Astrocyte of the hippocampus (primary cell): ENCODE measurements around the gene MAN1C1.

ENCODE experiments used
- DNase-seq: peaks from one replicate; pipeline ENCODE4 v3.0.0; 2011; ENCODE audit warnings: low read depth, low spot score

Gene MAN1C1

DNA sequence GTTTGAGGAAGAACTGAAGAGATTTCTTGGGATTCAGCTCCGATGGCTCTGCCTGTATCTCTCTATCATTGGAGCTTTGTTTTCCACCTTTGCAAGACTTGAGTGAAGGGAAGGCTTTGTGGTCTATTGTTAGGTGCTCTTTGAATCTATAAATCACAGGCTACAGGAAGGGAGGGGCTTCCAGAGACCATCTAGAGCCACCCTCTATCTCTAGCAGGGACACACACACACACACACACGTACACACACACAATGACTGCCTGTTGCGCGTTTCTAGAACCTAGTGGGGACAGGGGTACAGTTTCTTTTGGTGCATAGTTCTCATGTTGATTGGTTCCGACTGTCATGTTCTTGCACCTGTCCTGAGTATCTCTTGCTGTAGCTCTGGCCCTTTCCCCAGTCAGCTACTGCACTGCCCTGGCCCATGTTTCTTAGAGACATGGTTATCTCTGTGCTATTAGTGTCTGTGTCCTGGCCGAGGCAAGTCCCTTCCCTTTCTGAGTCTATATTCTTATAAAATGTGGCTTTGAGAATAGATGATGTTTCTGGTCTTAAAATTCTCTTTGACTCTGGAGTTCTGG is 60.7 kb downstream of the MAN1C1 start:
- DNase-seq, result no peak

DNA sequence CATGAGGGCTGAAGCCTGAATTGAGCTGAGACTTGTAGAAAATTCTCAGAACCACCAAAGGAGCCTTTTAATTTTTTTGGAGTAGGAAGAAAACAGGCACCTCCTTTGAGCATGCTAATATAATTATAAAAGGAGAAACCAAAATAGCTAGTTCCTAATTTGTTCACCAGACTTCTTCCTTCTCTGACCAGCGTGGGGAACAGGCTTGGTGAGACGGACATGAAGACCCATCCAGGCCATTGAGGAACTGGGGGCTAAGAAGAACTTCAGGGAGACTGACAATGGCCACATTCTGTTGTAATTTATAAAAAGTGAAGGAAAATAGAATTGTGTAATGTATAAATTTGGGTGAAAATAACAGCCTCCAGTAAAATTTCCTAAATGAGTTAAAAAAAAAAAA is 62.6 kb downstream of the MAN1C1 start:
- DNase-seq, result no peak

DNA sequence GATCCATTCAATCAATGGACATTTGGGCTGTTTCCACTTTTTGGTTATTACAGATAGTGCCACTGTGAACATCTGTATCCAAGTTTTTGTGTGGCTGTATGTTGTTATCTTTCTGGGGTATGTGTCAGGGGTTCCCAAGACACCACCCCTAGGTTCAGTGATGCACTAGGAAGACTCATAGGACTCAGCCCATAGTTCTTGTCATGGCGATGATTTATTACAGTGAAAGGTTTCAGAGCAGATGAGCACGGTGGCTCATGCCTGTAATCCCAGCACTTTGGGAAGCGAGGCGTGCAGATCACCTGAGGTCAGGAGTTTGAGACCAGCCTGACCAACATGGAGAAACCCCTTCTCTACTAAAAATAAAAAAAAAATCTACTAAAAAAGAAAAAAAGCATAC is 64.1 kb downstream of the MAN1C1 start:
- DNase-seq, result no peak

DNA sequence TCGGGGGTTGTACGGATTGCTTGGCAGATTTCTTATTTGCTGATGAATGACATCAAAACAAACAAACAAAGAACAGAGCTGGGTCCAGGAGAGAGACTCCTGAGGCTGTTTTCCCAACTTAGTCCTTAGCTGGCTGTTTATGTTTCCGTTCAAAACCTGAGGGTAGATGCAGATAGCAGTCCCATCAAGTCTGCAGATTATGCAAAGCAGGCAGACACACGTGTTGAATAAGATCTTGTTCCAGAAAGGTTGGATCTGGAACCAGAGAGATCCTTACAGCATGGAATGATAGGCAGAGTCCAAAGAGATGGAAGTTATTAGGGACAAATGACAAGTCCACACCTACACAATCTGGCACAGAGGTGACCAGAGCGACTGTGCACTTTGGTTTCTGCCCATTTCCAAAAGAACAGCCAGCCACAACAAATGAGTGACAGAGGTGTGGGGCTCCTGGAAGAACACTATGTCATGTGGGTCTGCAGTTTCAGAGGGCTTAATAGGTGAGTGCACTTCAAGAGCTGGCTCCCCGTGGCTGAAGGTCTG is 65.5 kb downstream of the MAN1C1 start:
- DNase-seq, result no peak

DNA sequence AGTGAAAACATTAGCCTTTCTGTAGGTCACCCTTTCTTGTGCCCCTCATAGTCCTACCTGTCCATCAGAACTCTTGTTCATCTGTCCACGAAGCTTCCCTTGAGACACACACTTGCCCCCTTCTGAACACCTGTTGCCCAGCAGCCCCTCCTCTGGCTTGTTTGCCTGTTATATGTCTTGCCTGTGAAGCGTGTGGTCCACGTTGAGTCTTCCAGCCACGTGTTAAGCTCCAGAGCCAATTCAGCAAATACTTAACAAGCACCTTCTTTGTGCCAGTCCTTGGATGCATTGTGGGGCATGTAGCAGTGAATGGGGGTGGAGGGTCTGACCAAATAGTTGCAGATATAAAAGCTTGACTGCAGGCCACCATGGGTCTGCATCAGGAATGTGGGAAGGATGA is 66.6 kb downstream of the MAN1C1 start:
- DNase-seq, result peak; percentile 33

DNA sequence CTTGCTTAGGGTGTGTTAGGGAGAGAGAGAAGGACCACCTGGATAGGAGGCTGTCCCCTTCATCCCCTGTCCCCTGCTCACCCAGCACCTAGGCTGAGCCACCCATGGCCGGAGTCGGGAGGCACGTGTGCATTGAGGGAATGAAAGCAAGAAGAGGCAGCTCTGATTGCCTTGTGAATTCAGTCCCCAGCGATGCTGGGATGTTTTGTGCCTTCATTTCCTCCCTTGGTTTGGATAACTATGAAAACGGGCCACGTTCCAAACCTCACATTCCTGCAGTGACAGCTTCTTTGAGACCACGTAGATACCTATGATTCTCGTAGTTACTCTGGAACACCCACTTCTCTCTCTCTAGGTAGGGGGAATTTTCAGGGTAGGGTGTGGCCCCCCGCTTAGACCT is 67.1 kb downstream of the MAN1C1 start:
- DNase-seq, result peak; percentile 93

DNA sequence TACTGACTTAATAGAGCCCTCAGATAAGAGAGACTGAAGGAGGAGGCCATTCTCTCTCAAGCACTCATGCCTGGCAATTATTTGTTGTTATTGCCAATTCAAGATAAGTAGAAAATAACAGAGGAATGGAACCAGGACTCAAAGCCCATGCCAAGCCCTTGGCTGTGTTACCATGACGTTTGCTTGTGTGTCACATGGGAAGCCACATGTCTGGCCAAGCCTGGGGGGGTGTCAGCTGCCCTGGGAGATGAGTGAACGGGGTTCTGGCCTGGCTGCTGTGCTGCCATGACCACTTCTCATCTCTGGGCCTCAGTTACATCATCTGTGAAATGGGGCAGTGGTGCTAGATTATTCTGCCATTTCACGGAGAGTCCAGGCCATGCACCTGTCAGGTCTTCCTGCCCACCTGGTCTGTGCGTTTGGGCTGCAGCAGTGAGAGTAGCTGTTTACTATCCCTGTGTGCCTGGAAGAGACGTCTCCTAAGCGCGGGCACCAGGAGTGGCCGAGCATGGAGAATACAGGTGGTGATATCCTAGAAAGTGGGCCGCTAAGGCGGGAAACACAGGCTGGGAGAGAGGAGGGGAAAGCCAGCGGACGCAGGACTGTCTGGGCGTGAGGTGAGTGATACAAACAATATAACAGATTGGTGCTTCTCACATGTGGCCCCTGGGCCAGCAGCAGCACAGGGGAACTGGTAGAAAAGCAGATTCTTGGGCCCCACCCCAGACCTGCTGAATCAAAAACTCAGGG is 67.8 kb downstream of the MAN1C1 start:
- DNase-seq, result peak; percentile 78

DNA sequence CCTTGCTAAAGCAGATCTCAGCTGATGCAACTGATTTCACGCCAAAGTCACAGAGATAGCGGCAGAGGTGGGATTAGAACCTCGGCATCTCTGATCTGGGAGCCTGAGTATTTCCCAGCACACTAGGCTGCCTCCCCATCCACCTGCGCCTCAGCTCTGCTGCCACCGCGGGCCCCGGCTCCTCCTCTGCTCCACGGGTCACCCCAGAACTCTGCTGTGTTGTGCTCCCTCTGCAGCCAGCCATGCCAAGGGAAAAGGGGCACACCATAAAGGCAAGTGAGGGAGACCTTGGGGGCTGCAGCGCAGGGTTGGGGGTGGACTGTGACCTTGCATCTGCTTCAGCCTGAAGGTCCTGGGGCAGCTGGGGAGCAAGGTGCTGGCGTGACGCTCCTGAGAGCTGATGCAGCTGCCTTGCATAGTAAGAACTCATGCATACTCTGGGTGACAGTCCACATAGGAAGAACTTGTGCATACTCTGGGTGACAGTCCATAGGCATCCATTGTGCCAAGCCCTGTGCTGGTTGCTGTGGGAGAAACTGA is 68.7 kb downstream of the MAN1C1 start:
- no peak for DNase-seq

DNA sequence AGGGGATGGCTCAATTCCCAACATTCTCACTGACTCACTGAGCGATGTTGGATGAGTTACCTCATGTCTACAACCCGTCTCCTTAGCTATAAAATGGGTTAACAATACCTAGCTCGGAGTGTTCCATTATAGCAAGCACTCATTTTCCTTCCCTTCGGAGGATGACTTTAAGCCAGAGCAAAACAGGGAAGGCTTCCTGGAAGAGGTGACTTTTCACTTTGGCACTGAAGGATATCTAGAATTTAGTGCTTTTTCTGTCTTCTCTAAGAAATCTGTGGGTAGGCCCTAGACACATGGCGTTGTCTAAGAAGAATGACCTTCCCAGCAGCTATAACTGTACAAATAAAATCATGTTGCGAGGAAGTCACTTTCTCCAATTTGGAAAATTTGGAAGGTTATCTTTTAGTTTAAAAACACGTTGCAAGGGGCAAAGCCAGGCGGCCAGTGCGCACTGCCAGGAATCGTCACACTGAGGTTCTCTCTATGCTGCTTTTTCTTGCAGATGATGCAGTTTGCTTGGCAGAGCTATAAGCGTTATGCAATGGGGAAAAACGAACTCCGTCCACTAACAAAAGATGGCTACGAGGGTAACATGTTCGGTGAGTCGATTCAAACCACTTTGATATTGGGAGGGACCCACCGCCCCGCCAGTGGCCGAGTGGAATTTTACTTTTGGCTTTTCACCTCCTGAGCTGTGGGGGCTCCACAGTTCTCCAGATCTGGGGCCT is 69.5 kb downstream of the MAN1C1 start:
- DNase-seq, result no peak

DNA sequence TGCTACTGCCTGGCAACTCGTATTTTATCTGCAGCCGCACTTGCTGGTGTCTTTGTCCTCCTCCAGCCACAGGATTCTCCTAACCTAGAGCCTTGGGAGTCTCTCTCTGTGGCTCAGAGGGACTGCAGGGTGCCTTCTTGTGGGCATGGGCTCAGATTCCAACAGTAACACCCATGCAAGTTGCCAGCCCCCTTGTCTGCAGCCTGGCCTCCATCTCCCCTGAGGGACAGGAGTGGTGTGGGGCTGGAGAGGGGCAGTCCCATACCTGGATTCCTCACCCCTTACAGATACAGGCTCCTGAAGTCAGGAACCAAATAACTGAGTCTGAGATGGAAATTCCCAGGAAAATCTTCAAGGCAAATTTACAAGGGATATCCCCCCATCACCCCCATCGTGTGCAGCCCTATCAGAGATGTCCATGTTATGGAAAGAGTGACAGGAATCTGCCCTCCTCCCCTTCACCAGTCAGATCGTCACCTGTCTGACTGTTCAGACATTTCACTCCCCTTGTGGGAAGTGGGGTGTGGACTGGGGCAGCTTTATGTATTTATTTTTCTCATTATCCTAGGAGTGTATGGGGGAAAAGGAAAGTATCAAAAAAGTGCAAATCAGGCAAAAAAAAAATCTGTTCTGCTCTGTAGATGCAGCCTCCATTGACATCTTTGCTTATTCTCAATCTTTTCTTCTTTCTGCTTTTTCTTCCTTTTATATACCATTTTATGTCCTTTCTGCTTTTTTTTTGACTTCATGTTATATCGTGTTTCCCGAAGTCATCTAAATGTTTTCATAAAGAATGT is 70.8 kb downstream of the MAN1C1 start:
- no peak for DNase-seq

DNA sequence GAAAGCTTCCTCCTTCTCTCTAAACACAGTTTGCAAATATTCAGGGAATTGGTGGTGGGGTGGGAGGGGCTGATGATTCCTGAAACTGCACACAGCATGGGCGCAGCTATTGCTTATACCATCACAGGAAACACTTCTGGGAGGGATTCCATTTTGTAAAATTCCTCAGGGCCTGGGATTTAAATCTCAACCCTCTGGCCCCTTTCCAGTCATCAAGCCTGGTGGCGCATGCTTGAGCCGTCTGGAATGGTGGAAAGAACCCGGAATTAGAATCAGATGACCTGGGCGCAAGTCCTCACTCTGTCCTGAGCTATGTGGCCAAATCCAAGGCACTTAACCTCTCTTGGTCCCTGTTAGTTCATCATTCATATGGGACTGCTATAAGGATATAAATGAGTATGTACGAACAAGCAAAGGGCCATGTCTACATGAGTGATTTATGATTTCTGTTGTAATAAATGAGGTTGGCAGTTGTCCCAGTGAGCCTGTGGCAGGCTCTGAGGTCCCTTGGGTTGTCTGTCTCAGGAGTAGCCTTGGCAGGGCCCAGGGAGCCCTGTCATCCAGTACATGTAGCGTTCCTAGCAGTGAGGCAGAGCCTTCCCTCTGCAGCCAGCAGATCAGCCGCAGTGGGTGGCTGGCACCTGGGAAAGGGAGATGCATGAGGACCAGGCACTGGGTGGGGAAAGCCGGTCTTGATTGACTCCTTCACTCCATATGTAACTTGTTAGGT is 72.0 kb downstream of the MAN1C1 start:
- peak; percentile 36 for DNase-seq

DNA sequence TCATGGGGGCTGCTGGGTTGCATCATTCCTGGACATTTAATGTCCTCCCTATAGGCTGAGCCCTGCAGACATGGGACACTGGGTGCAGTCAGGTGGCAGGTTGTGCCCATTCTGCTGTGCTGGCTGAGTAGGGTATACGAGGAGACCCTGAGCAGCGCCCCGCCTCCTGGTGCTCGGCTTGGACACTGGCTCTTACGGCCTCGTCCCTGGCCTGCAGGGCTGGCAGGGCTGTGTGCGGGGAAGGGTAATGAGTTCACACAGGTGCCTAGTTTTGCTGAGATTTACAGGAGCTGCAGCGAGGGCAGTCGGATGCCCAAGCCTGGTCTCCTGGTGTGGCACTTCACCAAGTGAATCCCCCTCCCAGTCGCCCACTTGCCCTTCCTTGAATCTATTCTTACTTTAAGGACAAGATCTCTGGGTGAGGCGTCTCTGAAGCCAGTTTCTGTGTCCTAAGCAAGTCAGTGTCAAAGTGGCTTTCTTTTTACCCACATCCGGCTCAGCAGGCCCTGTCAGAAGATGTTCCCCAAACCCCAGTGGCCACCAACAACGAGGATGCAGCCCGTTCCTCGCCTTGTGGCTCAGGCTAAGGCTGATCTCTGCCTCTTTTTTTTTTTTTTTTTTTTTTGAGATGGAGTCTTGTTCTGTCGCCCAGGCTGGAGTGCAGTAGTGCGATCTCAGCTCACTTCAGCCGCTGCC is 73.2 kb downstream of the MAN1C1 start:
- DNase-seq, result no peak

DNA sequence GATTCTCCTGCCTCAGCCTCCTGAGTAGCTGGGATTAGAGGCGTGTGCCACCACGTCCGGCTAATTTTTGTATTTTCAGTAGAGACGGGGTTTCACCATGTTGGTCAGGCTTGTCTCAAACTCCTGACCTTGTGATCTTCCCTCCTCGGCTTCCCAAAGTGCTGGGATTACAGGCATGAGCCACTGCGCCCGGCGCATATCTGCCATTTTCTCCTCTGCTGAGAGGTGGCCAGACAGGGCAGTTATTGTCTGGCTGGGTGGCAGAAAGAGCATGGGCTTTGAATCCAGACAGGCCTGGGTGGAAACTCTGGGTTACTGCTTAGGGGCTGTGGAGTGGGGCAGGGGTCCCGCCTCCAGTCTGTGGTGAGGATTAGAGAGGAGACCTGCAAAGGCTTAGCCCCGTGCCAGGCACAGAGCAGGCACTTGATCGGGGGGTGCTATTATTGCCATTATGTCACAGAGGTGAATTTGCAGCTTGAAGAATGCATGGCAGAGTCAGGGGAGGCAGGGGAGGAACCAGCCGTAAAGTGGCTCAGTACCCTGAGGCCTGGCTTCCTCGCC is 73.9 kb downstream of the MAN1C1 start:
- no peak for DNase-seq

DNA sequence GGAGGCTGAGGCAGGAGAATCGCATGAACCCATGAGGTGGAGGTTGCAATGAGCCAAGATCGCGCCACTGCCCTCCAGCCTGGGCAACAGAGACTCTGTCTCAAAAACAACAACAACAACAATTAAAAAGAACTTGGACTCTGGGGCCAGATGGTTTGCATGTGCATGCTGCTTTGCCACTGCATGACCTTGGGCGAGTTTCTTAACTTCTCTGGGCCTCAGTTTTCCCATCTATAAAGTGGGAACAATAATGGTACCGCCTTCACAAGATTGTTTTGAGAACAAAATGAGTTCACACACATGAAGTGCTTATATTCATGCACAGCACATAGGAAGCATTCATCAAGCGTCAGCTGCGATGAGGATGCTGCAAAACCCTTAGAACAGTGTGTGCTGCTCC is 74.6 kb downstream of the MAN1C1 start:
- DNase-seq, result no peak

DNA sequence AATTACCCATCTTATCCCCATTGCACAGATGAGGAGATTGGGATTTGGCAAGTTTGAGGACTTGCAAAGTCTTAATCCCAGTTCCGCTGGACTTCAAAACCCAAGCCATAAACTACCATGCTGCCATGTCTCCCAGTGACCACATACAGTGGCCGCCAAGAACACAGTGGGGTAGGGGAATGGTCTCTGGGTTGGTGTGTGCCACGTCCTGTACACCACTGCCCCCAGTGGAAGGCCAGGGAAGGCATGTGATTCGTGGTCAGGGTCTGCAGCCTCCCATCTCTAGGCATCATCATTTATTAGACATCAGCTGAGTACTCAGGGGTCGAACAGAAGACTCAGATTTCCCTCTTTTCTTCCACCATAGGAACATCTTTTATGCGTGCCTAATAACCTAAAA is 76.0 kb downstream of the MAN1C1 start:
- no peak for DNase-seq

DNA sequence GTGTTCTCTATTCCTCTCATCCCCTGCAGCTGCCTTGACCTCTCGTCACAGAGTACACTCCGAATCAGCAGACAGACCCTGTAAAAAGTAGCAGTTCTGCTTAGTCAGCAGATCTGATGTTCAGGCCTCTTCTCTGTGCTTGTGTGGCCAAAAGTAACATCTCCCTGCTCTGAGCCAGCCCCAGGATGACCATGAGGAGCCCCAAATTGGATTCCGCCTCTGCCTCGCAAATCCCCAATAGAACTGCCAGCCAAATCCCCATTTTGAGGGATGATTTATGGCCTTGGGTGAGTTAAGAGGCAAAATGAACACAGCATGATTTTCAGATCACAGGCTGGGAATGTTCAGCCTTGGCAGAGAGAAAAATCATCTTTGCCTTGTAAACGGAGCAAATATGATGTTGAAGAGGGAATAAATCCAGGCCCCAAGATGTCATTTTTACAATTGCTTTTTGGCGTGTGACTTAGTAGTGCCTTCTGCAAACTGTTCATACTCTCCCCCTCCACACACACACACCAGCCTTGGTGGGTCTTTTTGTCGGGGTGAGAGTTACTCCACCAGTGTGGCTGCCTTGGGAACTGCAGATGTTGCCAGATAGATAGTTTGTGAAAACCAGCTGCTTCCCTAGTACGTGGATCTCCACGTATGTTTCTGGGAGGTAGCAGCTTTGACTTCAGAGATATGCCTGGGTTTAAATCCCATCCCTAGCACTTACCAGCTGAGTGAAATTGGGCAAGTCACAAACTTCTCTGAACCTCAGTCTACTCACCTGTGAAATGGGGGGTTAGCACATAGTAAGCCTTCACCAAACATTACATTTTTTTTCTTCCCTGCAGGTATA is 77.8 kb downstream of the MAN1C1 start:
- no peak for DNase-seq

DNA sequence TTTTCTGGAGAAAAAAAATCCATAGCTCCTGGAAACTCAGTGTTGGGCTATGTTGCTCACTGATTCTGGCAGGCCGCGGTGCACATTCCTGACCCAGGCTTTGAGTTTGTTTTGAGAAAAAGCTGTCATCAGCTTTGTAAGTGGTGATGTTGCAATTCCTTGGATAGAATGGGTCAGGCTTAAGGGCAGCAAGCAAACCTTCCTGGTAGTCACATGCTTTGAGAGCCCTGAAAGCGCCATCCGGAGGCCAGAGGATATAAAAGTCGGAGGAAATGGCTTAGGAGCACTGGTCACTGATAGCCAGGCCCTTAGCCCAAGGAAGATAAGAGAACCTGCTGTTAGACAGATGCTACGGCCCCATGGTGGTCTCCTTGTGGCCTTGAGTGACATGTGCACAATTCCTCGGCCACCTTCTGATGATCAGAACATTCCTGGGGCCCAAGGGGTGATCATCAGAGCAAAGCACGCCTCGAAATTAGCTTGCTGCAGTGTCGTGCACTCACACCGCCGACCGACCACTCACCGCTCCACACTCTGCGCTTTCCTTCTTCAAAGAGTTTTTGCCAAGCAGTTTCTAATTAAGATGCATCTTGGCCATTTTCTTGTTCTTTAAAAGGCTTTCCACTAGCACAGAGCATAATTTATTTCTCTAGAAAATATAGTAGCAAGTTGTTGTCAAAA is 78.6 kb downstream of the MAN1C1 start:
- peak; percentile 94 for DNase-seq

DNA sequence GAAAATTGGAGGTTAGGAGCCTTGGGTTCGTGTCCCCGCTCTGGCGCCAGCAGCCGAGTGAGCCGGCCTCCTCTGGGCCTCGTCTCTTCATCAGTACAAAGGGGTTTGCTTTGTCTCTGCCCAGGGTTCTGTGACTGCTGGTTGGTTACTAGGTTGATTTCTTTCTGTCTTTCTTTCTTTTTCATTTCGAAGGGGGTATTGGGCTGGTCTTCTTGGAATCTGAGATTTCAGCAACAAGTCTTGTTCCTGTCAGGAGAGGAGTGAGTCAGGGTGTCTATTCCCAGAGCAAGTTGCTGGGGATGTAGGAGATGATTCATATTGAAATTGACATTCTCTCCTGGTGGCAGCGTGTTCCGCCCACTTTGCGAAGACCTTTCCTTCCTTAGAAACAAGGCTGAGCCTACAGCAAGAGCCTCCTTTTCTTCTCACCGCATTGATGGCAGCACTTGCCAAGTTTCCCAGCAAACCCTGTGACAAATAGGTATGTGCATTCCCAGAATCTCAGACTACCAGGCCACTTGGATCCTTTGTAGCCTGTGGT is 79.2 kb downstream of the MAN1C1 start:
- peak; percentile 94 for DNase-seq
